Activated T-helper 2 cell treated with anti-CD3 and anti-CD28 coated beads, Interferon-gamma antibody, Interleukin-2, Interleukin-4, amounts not matched to agents 10 μg/mL and 5 μg/mL and 100 μg/mL, durations not matched to agents 14 hours and 24 hours and 36 hours (primary cell): ENCODE results near the gene UBE2F. TPM values are rescaled to one million over a fixed set of nuclear protein-coding genes. Genes with fewer than 3 reads are reported as not detected.
"Not testable (repeated sequence)": the region's sequence is repeated elsewhere in the genome, so short reads cannot be mapped to it uniquely, and the experiment has no call there.

Experiments
- DNase-seq: peaks from one replicate; pipeline ENCODE4 v3.0.0; 2021; ENCODE audit warnings: low spot score
- H3K27ac Mint-ChIP-seq: one replicate; pipeline ENCODE4 v1.8.0; 2021; ENCODE audit warnings: mixed read lengths
- H3K27me3 Mint-ChIP-seq: one replicate; pipeline ENCODE4 v1.8.0; 2021; ENCODE audit warnings: low read depth, mixed read lengths
- H3K36me3 Mint-ChIP-seq: one replicate; pipeline ENCODE4 v1.8.0; 2021; ENCODE audit warnings: low read depth, mixed read lengths
- H3K4me1 Mint-ChIP-seq: one replicate; pipeline ENCODE4 v1.8.0; 2021; ENCODE audit warnings: low read depth, mixed read lengths
- H3K4me3 Mint-ChIP-seq: one replicate; pipeline ENCODE4 v1.8.0; 2021; ENCODE audit warnings: low read depth, mild to moderate bottlenecking, moderate library complexity, mixed read lengths
- H3K9me3 Mint-ChIP-seq: one replicate; pipeline ENCODE4 v1.8.0; 2021; ENCODE audit warnings: mixed read lengths
- intact Hi-C: fragments of 100-400 bp; cut with micrococcal nuclease; formaldehyde crosslinking; loops from one replicate; pipeline ENCODE4 v1.15.1; 2023
- total RNA-seq: library from RNA; stranded (reverse); gene quantifications from 2 replicates; pipeline ENCODE4 v1.2.3, GENCODE V29; 2022

UBE2F gene
- total RNA-seq, 1 donor from 2014 or later = 137 TPM

DNA sequence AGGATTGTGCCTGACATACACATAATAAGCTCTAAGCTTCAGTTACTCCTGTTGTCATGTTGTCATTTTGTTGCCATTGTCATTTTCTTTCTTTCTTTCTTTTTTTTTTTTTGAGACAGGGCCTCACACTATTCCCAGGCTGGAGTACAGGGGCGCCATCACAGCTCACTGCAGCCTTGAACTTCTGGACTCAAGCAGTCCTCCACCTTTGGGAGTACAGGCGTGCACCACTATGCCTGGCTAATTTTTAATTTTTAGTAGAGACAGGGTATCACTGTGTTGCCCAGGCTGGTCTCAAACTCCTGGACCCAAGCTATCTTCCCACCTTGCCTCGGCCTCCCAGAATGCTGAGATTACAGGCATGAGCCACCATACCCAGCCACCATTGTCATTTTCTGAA lies 63.0 kb downstream of the UBE2F start:
- no peaks in the 10 kb centered on the region for H3K27me3 Mint-ChIP-seq
- H3K9me3 Mint-ChIP-seq = no peaks in the 10 kb centered on the region
- intact Hi-C loops = loop anchor here (5.0 kb wide), 2 partner anchors 32 to 48 kb away; partner anchors contain the start of gene SCLY
- H3K27ac Mint-ChIP-seq = peak overlapping the region; percentile 5
- peaks cover 85% of the 10 kb centered on the region for H3K36me3 Mint-ChIP-seq
- no peak overlapping the region for H3K4me3 Mint-ChIP-seq
- H3K4me1 Mint-ChIP-seq = peaks cover 32% of the 10 kb centered on the region
- DNase-seq = no peak

DNA sequence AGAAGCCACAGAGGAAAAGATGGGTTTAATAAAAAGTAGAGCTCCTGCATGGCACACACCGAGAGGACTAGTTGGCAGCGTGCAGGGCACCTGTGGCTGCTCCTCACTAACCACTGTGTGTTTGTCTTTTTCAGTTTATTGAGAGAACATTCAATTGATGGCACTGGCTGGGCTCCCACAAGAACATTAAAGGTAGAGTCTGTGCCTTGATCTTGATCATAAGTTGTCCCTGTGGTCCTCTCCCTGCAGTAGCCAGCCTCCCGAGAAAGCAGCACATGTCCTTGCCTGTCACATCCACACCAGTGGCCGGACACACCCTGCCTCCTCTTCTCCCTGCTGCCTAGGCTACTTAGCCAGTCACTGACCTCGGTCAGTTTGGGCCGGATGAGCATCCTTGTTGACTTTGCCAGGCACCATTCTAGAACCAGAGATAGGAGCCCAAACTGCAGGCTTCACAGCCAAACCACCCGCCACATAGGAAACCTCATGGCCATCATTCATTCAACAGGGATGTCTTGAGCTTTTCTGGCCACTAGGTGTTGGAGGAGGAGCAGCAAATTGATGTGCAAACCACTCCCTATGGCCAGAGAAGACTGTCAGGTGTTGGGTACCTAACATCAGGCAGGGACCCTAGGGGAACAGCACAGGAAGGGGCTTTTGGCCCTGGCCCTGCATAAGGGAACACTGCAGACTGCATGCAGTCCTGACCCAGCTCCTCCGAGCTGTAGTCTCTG lies 63.8 kb downstream of the UBE2F start:
- Mint-ChIP-seq H3K4me3 (no peak overlapping the region), H3K9me3 (no peaks in the 10 kb centered on the region), H3K27ac (peak overlapping the region; percentile 5), H3K4me1 (peaks cover 25% of the 10 kb centered on the region), H3K27me3 (no peaks in the 10 kb centered on the region), H3K36me3 (peaks cover 85% of the 10 kb centered on the region)
- no peak for DNase-seq
- intact Hi-C loops = no loop called here

DNA sequence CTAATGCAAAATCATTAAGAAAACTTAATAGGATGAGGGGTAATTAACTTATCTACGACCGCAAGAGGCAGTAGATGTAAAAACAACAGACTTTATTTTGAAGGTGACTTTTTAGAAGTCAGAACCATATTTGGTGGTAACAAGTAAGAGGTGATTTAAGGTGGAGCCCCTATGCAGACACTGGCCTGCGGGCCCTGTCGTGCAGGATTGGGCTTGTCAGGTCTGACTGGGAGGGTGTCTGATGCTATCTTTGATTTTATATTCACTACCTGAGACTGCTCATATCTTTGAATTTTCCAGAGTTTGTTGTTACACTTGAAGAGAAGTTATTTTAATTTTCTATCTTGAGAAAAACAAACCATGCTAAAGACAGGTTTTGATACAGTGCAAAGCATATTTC lies 64.9 kb downstream of the UBE2F start:
- Mint-ChIP-seq H3K4me1 (peaks cover 17% of the 10 kb centered on the region), H3K27me3 (no peaks in the 10 kb centered on the region), H3K36me3 (peaks cover 86% of the 10 kb centered on the region), H3K9me3 (no peaks in the 10 kb centered on the region), H3K4me3 (no peak overlapping the region), H3K27ac (no peak overlapping the region)
- intact Hi-C loops = no loop called here
- no peak for DNase-seq

DNA sequence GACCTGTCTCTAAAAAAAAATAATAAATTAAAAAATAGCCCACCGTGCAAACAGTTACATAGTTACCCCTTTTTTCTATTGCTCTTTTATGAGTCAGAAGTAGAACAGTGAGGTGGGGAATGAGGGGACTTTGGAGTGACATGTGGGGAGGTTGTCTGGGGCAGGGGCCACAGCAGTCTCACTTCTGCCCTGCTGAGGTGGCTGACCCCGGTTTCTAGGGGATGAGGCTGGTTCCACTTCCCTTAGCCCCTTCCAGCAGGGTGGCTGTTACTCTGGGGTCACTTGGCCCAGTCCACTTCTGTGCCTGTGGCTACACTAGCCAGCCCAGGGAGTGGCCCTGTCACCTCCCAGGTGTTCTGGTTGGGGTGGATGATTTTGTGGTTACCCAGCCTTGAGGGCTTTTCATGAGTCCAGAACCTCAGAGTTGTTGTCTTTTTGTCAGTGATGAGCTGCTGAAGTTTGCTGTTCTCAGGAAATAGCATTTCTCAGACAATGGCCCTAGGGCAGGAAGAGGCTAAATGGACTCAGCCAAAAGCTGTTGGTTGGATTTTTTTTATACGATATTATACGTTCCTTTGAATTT lies 66.0 kb downstream of the UBE2F start:
- Mint-ChIP-seq H3K27ac (no peak overlapping the region), H3K9me3 (no peaks in the 10 kb centered on the region), H3K36me3 (peaks cover 86% of the 10 kb centered on the region), H3K4me3 (no peak overlapping the region), H3K4me1 (peaks cover 16% of the 10 kb centered on the region), H3K27me3 (no peaks in the 10 kb centered on the region)
- intact Hi-C loops = no loop called here
- no peak for DNase-seq

DNA sequence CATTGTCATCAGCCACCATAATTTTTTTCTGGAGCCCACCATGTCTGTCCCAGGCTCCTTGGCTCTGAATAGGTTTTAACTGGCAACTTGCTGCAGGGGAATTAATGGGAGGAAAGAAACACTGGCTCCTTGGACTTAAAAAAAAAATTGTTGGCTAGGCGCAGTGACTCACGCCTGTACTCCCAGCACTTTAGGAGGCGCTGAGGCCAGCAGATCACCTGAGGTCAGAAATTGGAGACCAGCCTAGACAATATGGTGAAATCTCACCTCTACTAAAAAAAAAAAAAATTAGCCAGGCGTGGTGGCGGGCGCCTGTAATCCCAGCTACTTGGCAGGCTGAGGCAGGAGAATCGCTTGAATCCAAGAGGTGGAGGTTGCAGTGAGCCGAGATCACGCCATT lies 67.2 kb downstream of the UBE2F start:
- DNase-seq, H3K9me3 Mint-ChIP-seq, intact Hi-C loops, H3K27ac Mint-ChIP-seq, H3K4me3 Mint-ChIP-seq, H3K27me3 Mint-ChIP-seq: not testable (repeated sequence)
- peaks cover 16% of the 10 kb centered on the region for H3K4me1 Mint-ChIP-seq
- peaks cover 88% of the 10 kb centered on the region for H3K36me3 Mint-ChIP-seq

DNA sequence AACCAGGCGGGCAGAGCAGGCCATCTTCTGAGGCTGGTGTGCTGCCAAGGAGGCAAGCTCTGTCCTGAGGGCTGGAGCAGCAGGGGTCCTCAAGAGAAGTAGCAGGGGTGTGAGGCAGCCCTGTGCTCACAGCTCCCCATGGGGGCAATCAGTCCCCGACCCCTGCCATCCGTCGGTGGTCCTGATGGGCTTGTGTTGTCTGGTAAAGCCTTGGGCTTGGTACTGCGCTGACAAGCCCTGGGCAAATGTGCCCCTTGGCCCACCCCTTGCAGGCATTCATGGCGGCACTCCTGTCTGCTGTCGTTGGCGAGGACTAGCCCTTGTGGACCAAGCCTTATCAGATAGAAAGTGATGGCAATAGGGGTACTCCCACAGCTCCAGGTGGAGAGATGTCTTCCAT lies 71.4 kb downstream of the UBE2F start:
- intact Hi-C loops = no loop called here
- Mint-ChIP-seq H3K36me3 (peaks cover 87% of the 10 kb centered on the region), H3K4me1 (peaks cover 4% of the 10 kb centered on the region), H3K9me3 (no peaks in the 10 kb centered on the region), H3K4me3 (no peak overlapping the region), H3K27ac (no peak overlapping the region), H3K27me3 (no peaks in the 10 kb centered on the region)
- DNase-seq = no peak

DNA sequence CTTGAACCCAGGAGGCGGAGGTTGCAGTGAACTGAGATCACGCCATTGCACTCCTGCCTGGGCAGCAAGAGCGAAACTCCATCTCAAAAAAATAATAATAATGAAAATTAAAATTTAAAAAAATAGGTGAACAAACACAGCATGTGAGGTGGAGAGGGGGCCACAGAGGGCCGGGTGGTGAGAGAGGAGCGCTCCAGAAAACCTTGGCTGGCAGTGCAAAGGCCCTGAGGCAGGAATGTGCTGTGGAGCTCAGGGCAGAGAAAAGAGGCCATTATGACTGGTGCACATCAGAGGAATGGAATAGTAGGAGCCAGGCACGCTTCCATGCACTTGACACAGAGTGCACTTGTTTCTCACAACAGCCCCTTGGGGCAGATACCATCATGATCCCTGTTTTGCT lies 72.3 kb downstream of the UBE2F start:
- intact Hi-C loops = no loop called here
- Mint-ChIP-seq H3K27ac (no peak overlapping the region), H3K36me3 (peaks cover 87% of the 10 kb centered on the region), H3K4me1 (no peaks in the 10 kb centered on the region), H3K4me3 (no peak overlapping the region), H3K27me3 (no peaks in the 10 kb centered on the region), H3K9me3 (no peaks in the 10 kb centered on the region)
- no peak for DNase-seq

DNA sequence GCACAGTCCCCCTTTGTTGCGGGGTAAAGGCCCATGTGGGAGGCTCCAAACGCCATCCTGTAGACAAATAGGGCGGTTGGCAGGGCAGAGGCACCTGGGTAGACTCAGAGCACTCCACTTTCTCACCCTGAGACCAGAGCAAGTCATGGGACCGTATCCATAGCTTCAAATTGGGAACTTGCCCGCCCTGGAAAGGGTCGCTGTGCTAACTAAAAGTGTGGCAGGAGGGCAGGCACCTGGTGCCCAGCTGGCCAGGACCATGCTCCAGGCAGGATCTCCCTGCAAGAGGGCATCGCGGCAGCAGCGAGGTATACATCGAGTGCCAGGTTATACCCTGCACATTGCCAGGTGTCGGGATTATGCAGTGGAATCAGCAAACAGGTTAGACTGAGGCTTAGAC lies 73.2 kb downstream of the UBE2F start:
- peaks cover 87% of the 10 kb centered on the region for H3K36me3 Mint-ChIP-seq
- no peak overlapping the region for H3K27ac Mint-ChIP-seq
- no peaks in the 10 kb centered on the region for H3K27me3 Mint-ChIP-seq
- H3K4me3 Mint-ChIP-seq = no peak overlapping the region
- H3K4me1 Mint-ChIP-seq = peaks cover 2% of the 10 kb centered on the region
- no peak for DNase-seq
- intact Hi-C loops = no loop called here
- H3K9me3 Mint-ChIP-seq = no peaks in the 10 kb centered on the region

DNA sequence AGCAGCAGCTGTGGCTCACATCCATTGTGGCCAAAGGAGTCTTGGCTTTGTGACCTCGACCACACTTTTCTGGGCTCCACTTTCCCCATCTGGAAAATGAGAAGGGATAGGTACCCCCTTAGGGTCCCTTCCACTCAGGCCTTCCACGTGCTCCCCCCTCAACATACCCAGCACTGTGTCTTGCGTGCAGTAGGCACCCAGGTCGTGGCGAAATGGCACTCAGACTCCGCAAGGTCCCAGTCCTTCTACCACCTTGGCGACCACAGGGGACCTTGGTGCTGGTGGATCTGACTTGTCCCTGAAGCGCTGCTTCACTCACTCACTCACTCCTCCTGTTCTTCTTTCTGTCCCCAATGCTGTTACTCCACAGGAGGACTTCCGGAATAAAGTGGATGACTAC lies 74.1 kb downstream of the UBE2F start:
- peaks cover 2% of the 10 kb centered on the region for H3K4me1 Mint-ChIP-seq
- H3K4me3 Mint-ChIP-seq = no peak overlapping the region
- peaks cover 87% of the 10 kb centered on the region for H3K36me3 Mint-ChIP-seq
- no peak for DNase-seq
- H3K9me3 Mint-ChIP-seq = no peaks in the 10 kb centered on the region
- no peak overlapping the region for H3K27ac Mint-ChIP-seq
- no peaks in the 10 kb centered on the region for H3K27me3 Mint-ChIP-seq
- intact Hi-C loops = no loop called here

DNA sequence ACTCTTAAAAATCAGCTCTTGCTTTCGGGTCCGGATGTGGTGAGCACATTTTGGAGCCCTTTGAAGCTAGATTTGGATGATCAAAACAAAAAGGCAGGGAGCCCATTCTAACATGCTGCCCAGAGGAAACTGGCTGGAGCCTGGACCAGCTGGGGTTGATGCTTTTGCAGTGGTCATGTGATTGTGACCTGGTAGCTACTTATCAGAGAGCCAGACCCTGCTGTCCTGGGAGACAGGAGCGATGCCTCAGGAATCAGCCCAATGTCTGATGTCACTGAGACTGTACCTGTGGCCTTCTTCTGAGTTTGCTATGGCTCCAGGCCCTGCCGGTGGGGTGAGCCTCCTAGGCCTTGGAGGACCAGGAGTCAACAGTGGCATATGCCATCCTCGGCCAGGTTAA lies 75.3 kb downstream of the UBE2F start:
- Mint-ChIP-seq H3K4me3 (no peak overlapping the region), H3K4me1 (peaks cover 2% of the 10 kb centered on the region)

DNA sequence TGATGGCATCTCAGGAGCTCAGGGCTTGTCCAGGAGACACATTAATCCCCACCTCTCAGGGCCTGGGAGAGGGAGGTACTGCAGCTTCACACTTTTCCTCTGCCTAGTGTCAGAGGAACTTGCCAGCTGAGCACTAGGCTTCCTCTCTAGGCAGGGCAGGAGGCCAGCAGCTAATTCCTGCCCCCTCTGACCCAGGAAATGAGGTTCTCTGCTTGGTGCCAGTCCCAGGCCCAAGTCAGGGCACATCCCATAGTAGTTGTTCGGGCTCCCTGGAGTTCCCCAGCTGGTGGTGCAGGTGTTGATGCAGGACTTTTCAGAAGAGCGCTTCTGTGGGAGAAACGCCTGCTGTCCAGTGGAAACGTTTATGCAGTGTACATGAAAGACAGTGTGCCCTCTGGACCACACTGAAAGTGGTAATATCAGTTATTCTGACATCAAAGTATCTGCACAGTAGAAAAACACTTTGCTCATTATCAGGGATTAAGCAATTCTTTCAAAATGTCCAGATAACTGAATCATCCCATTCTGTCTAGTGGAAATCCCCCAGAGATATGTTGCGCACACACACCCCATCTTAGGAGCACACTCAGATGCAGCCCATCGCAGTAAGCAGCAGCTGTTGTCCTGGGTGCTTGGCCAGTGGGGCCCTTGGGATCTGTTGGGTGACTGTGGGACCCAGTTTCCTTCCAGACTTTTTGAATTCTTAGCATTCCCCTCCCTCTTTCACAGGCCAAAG lies 76.2 kb downstream of the UBE2F start:
- Mint-ChIP-seq H3K4me3 (no peak overlapping the region), H3K4me1 (peaks cover 2% of the 10 kb centered on the region), H3K27ac (no peak overlapping the region), H3K9me3 (peaks cover 10% of the 10 kb centered on the region), H3K36me3 (peaks cover 85% of the 10 kb centered on the region), H3K27me3 (no peaks in the 10 kb centered on the region)
- intact Hi-C loops = no loop called here
- no peak for DNase-seq

More for the DNA sequence above, 75.3 kb downstream of the UBE2F start:
- Mint-ChIP-seq H3K27me3 (no peaks in the 10 kb centered on the region), H3K36me3 (peaks cover 87% of the 10 kb centered on the region), H3K27ac (no peak overlapping the region), H3K9me3 (peaks cover 2% of the 10 kb centered on the region)
- no peak for DNase-seq
- intact Hi-C loops = no loop called here

DNA sequence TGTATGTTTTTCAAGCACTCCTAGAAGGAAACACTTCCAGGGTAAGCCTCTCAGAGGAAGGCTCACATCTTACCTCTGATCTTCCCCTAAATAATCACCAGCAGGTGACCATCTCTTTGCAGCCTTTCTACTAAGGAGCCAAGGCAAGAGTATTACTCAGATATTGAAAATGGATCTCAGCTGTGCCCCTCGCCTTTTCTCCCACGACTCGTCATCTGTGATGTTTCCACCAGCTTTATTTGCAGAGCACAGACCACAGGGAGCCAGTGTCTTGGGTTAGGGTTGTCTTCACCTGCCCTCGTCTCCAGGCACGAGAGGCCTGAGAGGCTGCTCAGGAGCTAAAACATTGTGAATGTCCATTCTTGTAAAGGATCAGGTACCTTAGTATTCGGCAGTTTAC lies 77.0 kb downstream of the UBE2F start:
- no peak for DNase-seq
- H3K9me3 Mint-ChIP-seq = peaks cover 16% of the 10 kb centered on the region
- intact Hi-C loops = no loop called here
- H3K27ac Mint-ChIP-seq = no peak overlapping the region
- no peaks in the 10 kb centered on the region for H3K27me3 Mint-ChIP-seq
- H3K4me1 Mint-ChIP-seq = peaks cover 2% of the 10 kb centered on the region
- H3K36me3 Mint-ChIP-seq = peaks cover 87% of the 10 kb centered on the region
- H3K4me3 Mint-ChIP-seq = no peak overlapping the region

DNA sequence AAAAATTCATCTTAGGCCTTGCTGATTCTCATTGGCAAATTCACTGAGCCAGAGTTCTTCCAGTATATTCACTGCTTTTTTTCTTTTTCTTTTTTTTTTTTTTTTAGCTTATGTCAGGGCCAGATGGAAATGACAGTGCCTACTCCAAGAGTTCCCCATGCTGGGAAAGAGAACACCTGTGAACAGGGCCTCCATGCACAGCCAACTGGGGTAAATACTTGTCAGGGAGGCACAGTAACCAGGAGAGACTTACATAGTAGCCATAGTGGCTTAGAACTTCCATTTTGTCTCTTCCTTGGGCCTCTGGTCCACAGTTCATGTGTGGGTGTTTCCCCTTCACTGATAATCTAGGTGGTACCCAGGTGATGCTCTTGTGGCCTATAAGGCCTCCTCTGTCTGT lies 78.8 kb downstream of the UBE2F start:
- intact Hi-C loops = no loop called here
- Mint-ChIP-seq H3K4me3 (no peak overlapping the region), H3K27me3 (no peaks in the 10 kb centered on the region), H3K9me3 (peaks cover 17% of the 10 kb centered on the region), H3K27ac (no peak overlapping the region), H3K4me1 (peaks cover 2% of the 10 kb centered on the region), H3K36me3 (peaks cover 79% of the 10 kb centered on the region)
- no peak for DNase-seq
